ENCODE results near the gene LGR6. TPM values are rescaled to one million over a fixed set of nuclear protein-coding genes. Genes with fewer than 3 reads are reported as not detected.

The LGR6 gene
- total and polyA plus RNA-seq, 2 of the 4 experiments (the other 2 are of a cell fraction): not detected

- Histone ChIP-seq H2AK9ac (replicated peaks; ENCODE audit: low read depth, low read length, poor library complexity) (no peak overlapping the region), H3K4me1 (ENCODE audit: control insufficient read depth, insufficient read depth, low read length) (peaks cover 1% of the 10 kb centered on the region; the same call in 1 of the 2 replicates), H2AK5ac (ENCODE audit: low read depth, low read length) (no peak overlapping the region), H4K20me1 (ENCODE audit: insufficient read depth, low read length) (no peaks in the 10 kb centered on the region), H3K4me3 (ENCODE audit: insufficient read depth, low read depth, low read length) (no peak overlapping the region), H2BK15ac (ENCODE audit: low read depth, low read length) (no peak overlapping the region), H3K79me1 (ENCODE audit: low read depth in 1 of 2, low read length in 2 of 2) (peaks cover 0 to 2% of the 10 kb centered on the region in 2 experiments; a peak in 1 of 4 replicates), H3K9me3 (ENCODE audit: control insufficient read depth, insufficient read depth, low read length) (no peaks in the 10 kb centered on the region), H3K4ac (ENCODE audit: low read depth, low read length) (no peak overlapping the region), H3K27ac (ENCODE audit: insufficient read depth, low read length) (no peak overlapping the region), H3K18ac (ENCODE audit: low read depth, low read length) (no peak overlapping the region), H3K23ac (ENCODE audit: low read depth, low read length) (no peak overlapping the region), H3K56ac (ENCODE audit: extremely low read depth, insufficient read depth, low read length) (no peak overlapping the region), H3K14ac (replicated peaks; ENCODE audit: low read depth, low read length) (no peak overlapping the region), H4K5ac (ENCODE audit: low read depth, low read length) (no peak overlapping the region), H3K27me3 (ENCODE audit: control insufficient read depth, insufficient read depth, low read length) (peaks cover 18% of the 10 kb centered on the region), H3K4me2 (ENCODE audit: low read depth, low read length) (no peak overlapping the region), H3K36me3 (ENCODE audit: control insufficient read depth, insufficient read depth, low read length) (no peaks in the 10 kb centered on the region), H2BK120ac (ENCODE audit: low read depth, low read length) (no peak overlapping the region), H4K8ac (ENCODE audit: low read depth in 2 of 2, low read length in 2 of 2) (no peak overlapping the region), H2AFZ (replicated peaks; ENCODE audit: low read length, poor library complexity) (no peak overlapping the region), H3K9ac (ENCODE audit: low read depth, low read length) (no peak overlapping the region), H2BK5ac (ENCODE audit: low read depth, low read length, poor library complexity, severe bottlenecking) (no peak overlapping the region), H2BK20ac (ENCODE audit: low read depth, low read length) (no peak overlapping the region), H4K91ac (ENCODE audit: insufficient read depth, low read depth, low read length) (no peak overlapping the region), H3K9me1 (ENCODE audit: insufficient read depth, low read length) (no peaks in the 10 kb centered on the region)
- ATAC-seq (ENCODE audit: low read depth): no peak
- ChIA-PET CTCF (no interaction called here), POLR2A (ENCODE audit: unreplicated experiment) (no interaction called here)
- intact Hi-C loops (cut with micrococcal nuclease): no loop called here
- in situ Hi-C loops (cut with MboI; ENCODE audit: low sequenced_read_pairs): no loop called here
- dilution Hi-C loops (cut with HindIII; ENCODE audit: low sequenced_read_pairs, unreplicated experiment): no loop called here
- TF ChIP-seq FOS (IDR thresholded peaks at IDR 0.05; ENCODE audit: low read depth, low read length) (no peak), BHLHE40 (IDR thresholded peaks at IDR 0.05; ENCODE audit: low read depth, low read length) (no peak), MAZ (IDR thresholded peaks at IDR 0.05; ENCODE audit: borderline replicate concordance, low read depth, low read length) (no peak), CTCF (conservative IDR thresholded peaks at IDR 0.05; ENCODE audit: low read depth, low read length) (no peak), MAFK (IDR thresholded peaks at IDR 0.05; ENCODE audit: low read depth, low read length) (no peak), RCOR1 (IDR thresholded peaks at IDR 0.05; ENCODE audit: insufficient replicate concordance, low read length) (no peak), POLR2A (IDR thresholded peaks at IDR 0.05; ENCODE audit: low read depth, low read length) (no peak), ELK1 (IDR thresholded peaks at IDR 0.05; ENCODE audit: borderline replicate concordance, low read depth, low read length) (no peak), MXI1 (IDR thresholded peaks at IDR 0.05; ENCODE audit: borderline replicate concordance, low read depth, low read length) (no peak)
- no peak for DNase-seq
- WGBS, 2 experiments (ENCODE audit: extremely low coverage in 2 of 2, insufficient read length in 1 of 2): no CpG with 5 or more reads among the region's 9 CpGs
- BruUV-seq (replicated peaks): no TSS peak
Observed at GRCh38 chr1:202150187-202150586, 43.4 kb upstream of the LGR6 start.
